Activated gamma-delta T cell treated with anti-CD3 and anti-CD28 coated beads, Interleukin-2, amount 50 U/mL, for 16 hours (primary cell): ENCODE results near the gene ATF6.

Source experiments
- DNase-seq: peaks from one replicate; pipeline ENCODE4 v3.0.0-alpha.2; 2020; ENCODE audit warnings: low read depth

ATF6 gene

DNA sequence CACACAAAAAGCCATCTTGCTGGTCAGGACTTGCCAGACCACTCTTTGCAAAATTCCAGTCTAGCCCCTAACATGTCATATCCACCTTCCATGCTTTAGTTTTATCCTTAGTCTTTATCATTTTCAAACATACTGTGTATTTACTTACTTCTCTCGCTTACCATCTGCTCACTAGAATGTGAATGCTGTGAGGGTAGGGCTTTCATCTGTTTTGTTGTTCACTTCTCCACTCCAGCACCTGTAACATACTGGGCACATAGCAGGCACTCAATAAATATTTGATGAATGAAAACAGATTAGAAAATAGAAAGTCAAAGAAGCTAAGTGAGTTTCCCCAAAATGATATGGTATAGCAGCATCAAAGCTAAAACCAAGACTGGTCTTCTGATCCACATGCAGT is 177.6 kb downstream of the ATF6 start:
- no peak for DNase-seq

DNA sequence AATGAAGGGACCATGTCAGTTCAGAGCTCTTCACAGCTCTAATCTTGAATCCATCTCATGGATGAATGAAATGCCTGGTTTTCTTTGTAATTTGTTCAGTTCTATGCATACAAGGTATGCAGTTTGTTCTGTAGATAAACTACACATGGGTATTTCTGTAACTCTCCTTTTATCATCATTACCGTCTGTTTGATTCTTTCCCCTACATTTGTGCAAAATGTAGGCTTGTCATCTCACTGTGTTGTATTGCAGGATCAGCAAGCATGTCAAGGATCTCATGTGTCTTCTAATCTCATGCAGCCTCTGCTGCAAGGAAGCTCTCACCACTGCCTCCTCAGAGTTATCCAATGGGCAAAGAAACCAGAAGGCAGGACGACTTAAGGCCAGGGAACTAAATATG is 178.3 kb downstream of the ATF6 start:
- no peak for DNase-seq

DNA sequence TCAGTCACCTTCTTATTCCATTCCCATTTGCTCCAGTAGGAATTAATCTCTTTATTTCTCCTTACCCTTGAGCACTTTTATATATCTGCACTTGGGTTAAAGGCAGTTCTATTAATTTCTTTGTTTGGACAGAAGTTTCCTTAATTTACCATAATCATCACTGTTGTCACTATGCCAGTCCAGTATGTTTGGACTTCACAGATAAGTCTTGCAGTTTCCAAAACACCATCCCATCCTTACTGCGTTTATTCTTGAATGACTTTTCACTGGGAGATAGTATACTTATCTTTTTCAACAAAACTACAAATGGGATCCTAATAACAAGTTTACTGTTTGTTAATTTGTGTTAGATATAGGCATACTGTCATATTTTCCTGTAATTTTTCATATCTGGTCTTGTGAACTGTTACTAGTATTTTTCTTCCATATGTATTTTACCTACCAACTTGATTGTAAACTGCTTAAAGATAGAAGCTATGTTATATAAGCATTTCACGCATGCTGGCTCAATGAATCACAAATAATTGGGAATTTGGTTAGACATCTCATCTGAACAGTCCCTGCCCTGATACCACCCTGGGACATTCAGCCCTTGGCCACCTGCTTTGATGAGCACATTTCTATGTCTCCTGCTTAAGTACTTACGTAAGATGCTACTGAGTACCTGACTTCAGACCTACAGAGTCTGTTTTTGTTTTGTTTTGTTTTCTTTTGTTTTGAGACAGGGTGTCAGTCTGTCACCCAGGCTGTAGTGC is 179.4 kb downstream of the ATF6 start:
- no peak for DNase-seq

DNA sequence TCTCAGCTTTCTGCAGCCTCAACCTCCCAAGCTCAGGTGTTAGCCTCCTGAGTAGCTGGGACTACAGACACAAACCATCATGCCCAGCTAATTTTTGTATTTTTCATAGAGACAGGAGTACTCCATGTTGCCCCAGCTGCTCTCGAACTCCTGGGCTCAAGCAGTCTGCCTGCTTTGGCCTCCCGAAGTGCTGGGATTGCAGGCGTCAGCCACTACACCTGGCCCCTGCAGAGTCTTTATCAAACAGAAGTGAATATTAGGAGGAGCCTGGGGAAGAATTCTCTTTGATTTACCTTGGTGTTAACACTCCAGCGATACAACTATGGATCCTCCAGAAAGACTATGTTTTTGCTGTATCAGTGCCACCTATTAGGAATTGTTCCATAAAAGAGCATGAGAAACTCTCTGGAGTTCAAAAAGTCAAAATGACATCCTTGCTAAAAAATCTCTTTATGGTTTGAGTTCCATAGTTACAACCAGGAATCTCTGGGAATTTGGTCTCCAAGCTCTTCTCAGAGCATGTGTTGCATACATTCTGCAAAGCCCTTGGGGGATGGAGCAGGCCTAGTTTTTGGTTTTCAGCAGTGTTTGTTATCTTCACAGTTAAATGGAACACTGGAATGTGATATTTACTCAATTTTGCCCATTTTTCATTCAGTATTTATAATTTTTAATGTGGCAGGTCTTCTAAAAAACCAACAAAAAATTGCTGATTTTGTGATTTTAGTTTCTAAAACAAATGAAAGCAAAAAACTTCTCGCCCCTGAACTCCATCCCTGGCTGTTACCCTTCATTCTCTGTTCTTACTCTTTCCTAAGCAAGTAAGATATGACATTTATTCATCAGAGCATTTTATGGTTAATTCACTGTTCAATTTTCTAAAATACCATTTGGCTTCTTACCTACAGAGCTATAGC is 180.2 kb downstream of the ATF6 start:
- DNase-seq: no peak

DNA sequence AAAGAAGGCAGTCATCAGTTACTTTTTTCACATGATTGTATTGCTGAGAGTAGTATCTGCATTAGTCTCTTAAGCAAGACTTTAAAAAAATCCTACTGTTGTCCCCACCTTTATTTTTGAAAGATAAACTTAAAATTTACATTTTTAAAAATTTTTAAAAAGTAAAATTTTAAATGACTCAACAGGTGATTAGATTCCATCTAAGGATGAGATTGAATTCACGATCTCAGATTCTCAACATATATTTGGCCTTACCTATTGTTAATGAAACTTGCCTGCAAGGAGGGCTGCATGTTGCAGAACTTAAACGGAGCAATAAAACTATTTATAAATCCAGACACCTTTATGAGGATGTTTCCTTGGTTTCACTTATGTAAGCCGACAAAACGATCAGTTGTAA is 182.3 kb downstream of the ATF6 start:
- no peak for DNase-seq

DNA sequence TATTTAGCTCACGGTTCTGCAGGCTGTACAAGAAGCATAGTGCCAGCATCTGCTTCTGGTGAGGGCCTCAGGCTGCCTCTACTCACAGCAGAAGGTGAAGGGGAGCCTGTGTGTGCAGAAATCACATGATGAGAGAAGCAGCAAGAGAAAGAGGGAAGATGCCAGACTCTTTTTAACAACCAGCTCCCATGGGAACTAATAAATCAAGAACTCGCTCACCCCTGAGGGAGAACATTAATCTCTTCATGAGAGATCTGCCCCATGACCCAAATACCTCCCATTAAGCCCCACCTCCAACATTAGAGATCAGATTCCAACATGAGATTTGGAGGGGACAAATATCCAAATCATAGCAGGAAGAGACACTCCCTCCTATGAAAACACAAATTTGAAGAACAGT is 183.4 kb downstream of the ATF6 start:
- no peak for DNase-seq

DNA sequence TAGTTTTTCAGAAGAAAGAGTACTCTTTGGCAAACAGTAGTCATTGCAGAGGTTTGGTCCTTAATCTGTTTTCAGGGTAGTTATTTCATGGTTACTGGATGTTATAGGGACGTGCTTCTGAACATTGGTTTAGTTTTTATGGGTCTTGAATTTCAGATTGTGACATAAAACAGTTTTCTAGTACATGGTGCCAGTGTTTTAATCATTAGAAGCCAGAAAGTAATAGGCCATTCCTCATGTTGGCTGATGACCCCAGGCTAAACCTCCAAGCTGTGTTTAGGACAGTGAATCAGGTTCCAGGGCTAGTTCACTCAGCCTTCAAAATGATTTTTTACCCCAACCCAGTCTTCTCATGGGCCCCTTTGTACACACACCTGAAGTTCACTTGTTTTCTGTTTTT is 184.3 kb downstream of the ATF6 start:
- no peak for DNase-seq

DNA sequence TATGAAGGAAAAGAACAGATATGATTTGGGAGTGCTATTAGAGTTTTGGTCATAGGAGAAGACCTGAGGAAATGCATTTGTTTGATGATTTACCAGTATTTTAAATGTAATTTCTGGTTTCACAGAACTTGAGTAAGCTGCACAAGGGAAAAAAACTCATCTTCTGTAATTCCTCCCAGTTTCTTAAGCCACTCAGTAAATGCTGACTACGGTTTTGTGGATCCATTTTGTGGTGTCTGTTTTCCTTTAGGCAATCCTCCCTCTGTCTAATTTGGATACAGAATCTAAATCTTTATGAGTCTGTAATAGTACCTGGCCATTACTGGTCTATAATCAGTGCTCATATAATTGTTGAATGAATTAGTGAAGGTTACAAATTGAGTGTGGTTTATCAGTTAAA is 185.5 kb downstream of the ATF6 start:
- DNase-seq: no peak

DNA sequence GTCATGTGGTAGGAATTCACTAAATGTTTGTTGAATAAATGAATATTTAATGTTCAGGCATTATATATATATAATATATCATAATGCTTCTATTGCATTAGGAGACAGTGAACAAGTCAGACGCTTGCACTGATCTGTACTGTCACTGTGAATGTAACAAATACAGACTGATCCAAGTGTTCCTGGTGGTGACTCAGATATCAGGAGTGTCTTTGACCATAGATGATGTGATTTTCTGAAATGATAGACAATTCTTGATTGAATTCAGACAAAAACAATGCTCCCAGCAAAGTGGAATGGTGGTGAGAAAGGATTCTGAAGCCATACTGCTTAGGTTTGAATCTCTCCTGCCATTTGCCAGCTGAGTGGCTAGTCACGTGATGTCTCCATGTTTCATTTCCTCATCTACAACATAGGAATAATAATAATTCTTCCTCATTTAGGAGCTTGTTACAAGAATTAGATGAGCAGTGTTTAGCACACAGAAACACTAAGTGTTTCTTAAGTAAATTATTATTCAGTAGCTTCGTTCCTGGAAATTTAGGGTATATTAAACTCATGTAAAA is 186.6 kb downstream of the ATF6 start:
- DNase-seq: no peak

DNA sequence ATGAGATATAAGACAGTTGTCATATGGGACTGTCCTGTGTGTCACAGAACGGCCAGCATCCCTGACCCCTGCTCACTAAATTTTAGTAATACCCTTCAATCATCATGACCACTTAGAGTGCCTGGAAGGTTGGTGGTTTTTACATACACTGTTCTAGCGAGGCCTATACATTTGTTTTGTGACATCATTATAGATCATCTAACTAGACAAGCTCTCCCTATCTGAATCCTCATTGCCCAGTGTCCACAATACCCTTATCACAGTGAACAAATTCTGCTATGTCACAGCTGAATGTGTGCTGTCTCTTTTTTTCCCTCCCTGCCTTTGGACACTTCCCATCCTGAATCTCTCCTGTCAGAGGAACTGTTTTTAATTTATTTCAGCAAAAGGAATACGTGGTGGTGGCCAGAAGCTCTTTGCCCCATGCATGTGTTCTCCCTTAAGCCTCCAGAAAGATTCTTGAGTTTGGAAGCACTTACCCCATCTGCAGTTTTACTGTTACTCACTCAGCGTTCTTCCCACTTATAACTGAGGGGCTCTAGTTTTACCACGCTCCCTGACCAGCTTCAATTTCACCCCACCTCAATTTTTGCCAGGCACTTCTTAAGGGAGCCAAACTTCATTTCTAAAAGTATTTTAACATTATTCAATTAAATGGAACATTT is 187.3 kb downstream of the ATF6 start:
- DNase-seq: no peak

DNA sequence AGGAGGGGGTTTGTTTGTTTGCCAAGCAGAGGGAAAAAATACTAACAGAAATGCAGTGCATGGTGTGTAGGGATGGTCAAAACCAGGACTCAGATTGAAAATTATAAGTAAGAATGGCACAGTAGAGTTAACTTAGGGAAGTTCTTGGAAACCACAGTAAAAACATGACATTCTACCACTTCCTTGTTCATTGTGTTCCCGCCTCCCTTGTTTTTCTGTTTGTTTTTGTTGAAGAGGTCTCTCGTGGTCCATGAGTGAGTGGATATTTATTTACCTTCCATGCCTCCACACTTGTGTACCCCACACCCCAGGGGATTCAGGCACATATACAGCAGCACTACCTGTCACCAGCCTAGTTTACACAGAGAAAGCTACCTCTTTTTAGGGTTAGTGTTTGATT is 187.9 kb downstream of the ATF6 start:
- DNase-seq: no peak

DNA sequence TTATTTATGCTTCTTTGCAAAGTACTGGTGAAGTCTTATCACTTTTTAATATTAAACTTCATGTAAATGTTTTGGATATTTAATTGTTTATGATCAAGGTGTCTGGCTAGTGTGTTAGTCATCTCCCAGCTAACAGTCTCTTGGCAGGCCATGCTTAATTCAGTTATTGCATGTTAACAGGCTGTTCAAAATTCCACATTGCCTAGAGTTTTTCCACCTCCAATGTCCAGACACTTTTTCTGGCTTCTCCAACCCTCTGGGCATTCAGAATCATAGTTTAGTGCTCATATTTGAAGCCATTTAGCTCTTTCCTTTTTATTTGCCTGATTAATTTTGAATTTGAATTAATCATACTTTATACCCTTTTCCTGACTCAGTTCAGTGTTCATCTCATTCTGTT is 188.3 kb downstream of the ATF6 start:
- DNase-seq: no peak

DNA sequence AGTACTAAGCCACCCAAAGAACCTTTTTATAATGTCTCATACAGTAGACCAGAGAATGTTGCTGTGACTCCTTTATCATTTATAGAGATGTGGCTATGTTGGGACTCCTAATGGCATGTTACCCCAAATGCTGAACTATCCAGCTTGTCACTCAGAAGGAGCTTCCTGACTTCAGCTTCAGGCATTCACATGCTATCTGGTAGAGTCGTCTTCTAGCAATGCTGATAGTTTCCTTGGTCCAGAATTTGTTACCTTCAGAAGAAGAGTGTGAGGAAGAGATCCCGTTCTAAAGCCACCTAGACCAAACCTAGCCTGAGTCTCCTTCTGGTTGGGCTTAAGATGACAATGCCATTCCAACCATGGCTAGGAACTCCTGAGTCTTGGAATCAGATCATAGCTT is 189.5 kb downstream of the ATF6 start:
- no peak for DNase-seq

DNA sequence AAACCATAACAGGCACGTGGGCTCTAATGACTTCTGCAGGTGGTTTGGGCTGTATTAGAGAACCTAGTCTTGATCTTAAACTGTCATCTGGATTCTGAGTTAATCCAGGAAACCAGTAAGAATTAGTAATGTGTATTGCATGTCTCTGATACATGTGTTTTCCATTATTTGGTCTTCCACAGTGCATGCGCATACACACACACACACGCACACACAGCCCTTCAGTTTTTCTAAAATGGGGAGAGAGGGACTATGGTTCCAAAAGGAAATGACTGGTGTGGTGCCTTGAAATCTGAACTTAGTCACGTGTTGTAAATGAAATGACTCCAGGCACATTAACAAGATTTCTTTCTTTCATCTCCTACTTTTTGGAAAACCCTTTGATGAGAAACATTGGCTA is 190.0 kb downstream of the ATF6 start:
- DNase-seq: no peak

DNA sequence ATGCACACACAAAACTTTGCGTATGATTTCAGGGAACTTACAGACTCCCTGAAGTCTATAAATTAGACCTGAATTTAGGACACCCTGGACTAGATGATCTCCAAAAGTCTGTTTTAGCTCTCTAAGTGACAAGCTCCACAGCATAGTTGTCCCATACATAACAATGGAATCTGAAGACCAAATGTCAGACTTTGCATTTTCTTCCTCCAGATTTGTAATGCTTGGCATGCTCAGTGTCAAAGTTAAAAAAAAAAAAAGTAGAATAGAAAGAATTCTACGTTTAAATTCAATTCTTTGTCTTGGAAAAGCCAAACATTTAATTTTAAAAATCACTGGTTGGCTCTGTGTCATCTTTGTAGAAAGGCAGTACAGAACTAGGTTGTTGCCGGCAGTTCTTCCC is 190.8 kb downstream of the ATF6 start:
- DNase-seq: no peak

DNA sequence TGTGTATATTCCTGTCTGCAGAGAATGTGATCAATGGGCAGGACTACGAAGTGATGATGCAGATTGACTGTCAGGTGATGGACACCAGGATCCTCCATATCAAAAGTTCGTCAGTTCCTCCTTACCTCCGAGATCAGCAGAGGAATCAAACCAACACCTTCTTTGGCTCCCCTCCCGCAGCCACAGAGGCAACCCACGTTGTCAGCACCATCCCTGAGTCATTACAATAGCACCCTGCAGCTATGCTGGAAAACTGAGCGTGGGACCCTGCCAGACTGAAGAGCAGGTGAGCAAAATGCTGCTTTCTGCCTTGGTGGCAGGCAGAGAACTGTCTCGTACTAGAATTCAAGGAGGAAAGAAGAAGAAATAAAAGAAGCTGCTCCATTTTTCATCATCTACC is 192.3 kb downstream of the ATF6 start:
- no peak for DNase-seq

DNA sequence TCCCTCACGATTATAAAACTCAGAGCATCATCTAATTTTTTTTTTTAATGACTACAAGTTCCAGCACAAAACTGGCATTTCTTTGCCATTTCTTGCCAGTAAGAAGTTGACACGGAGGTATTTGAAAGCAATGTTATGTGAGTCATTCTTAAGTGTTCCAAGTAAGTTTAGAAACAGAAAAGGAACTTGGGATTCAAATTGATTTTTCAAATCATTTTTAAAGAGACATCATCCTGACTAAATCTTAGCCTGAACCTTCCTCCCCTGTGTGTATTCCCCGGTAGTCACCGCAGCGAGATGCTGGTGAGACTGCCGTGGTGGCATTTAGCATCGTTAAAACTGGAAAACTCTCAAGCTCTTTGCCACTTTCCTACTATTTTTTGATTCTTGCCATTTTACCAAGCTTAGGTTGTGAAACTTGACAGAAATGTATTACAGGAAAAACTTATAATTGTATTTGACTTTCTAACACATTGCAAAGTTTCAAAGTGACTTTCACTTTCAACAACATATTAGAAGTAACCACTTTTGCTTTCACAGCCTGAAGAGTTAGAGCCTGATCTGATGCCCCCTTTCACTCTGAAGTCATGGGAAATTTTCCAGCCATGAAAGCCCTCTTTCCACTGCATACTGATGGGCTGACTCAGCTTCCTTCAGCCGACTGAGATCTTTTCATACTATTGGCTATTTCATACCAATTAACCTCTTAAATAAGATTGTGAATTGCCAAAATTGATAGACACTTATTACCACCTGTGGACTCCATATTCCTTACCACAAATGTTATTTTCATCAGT is 196.2 kb downstream of the ATF6 start:
- DNase-seq: no peak

DNA sequence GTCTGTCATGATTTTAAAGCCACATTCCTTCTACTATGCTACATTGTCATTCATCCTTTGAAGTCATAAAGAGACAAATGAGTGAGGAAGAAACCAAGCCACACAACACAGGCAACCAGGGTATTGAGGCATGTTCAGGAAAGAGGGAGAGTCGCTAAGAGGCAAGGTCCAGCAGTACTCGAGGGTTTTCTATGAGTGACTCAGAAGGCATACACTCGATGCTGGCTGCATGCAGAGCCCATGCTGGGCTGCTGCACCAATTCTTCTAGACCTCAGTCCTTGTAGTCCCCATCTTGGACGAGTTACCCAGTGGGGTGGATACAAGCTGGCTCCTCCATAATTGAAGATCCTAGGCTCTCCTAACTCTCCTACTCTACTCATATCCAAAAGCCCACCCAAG is 199.9 kb downstream of the ATF6 start:
- DNase-seq: no peak

DNA sequence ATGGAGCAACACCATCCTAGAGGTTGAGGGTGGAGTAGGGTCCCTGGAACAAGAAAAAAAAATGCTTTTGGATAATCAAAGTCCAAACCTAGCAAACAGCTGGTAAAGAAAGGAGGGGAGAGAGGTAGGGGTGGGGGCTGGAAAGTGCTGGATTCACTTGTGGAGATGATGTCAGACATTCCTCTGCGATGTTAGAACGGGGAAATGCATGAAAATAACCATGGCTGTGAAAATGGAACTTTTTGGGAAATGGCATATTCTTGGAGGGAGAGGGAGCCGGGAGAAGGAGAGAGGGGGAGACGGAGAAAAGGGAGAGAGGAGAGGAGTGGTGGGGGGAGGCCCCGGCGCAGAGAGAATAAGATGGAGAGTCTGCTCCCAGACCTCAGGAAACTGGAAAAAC is 203.9 kb downstream of the ATF6 start:
- DNase-seq: no peak

DNA sequence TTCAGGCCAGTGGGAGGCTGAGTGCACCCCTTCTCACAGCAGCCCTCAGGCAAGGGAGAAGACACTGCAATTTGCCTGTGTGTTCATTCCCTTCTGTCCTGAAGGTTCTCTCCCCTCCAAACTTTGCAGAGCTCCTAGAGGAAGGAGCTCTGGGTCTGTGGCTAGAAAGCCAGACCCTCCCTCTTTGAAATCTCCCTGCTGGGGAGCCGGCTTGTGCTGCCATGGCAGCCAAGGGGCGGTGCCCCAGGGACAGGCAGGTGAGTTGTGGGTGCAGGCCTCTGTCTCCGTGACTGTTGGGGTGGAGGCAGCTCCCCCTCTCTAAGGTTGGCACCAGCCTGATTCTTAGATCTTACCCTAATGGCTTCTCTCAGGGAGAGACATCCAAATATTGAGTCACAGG is 204.5 kb downstream of the ATF6 start:
- DNase-seq: no peak

DNA sequence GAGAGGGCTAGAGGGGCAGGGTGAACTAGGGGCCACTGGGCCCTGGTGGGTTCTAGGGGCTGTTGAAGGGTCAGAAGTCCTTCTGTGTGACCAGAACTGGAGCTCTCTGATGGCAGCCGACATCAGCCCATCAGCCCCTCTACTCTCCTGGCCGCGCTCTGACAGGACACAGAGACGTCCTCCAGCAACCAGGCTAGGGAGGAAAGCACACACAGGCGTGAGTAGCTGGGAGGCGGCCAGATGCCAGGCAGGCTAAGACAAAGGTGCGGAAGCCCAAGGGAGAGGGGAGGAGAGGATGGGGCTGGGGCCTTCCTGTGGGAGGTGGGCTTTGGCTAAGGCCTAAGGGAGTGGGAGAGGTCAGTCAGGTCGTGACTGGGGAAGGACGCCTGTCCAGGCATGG is 206.7 kb downstream of the ATF6 start:
- DNase-seq: no peak
